Upper lobe of left lung (tissue), 6 donors: Measurements from ENCODE around the gene IFNLR1. TPM values are rescaled to one million over a fixed set of nuclear protein-coding genes. Genes with fewer than 3 reads are reported as not detected.

ENCODE experiments used
- ATAC-seq, 2 donors: fragments of 200-7000 bp; cut with Tn5 transposase; one replicate each; pipeline ENCODE4 v1.9.1; 2022; ENCODE audit warnings: mild to moderate bottlenecking in 2 of 2, moderate library complexity in 2 of 2; ENCODE audit not compliant: low FRiP score in 2 of 2
- DNase-seq, 2 donors: peaks; one replicate each; pipeline ENCODE4 v3.0.0-alpha.2; 2019 to 2020
- H3K27ac ChIP-seq, 4 donors: fragments of 200-600 bp; sonication (generic); one replicate each; pipeline ENCODE4 v1.5.1; 2016 to 2019
- H3K27me3 ChIP-seq, 4 donors: fragments of 200-600 bp; sonication (generic); one replicate each; pipeline ENCODE4 v1.5.1; 2017 to 2019
- H3K36me3 ChIP-seq, 4 donors: fragments of 200-600 bp; sonication (generic); one replicate each; pipeline ENCODE4 v1.5.1; 2016 to 2019
- H3K4me1 ChIP-seq, 4 donors: fragments of 200-600 bp; sonication (generic); one replicate each; pipeline ENCODE4 v1.5.1; 2018 to 2019
- H3K4me3 ChIP-seq, 4 donors: fragments of 200-600 bp; sonication (generic); one replicate each; pipeline ENCODE4 v1.5.1; 2017 to 2019; ENCODE audit warnings: mild to moderate bottlenecking in 2 of 4, moderate library complexity in 1 of 4
- H3K9me3 ChIP-seq, 4 donors: fragments of 200-600 bp; sonication (generic); one replicate each; pipeline ENCODE4 v1.5.1; 2018 to 2019
- EP300 ChIP-seq, 4 donors: sonication (generic); formaldehyde crosslinking; IDR thresholded peaks; one replicate each; pipeline ENCODE4 v1.5.1; 2017; ENCODE audit warnings: antibody characterized with exemption in 4 of 4, control low read depth in 2 of 4
- POLR2A ChIP-seq, 4 donors: fragments of 450-650 bp; IDR thresholded peaks; one replicate each; pipeline ENCODE4 v1.5.1; 2016 to 2017; ENCODE audit warnings: antibody characterized with exemption in 4 of 4, mild to moderate bottlenecking in 2 of 4
- POLR2AphosphoS5 ChIP-seq, 2 donors: sonication (generic); formaldehyde crosslinking; IDR thresholded peaks; one replicate each; pipeline ENCODE4 v1.5.1; 2017; ENCODE audit warnings: antibody characterized with exemption in 2 of 2
- WGBS, 2 donors: methylation state at CpG; one replicate each; pipeline ENCODE4 v1.1.5; 2017 to 2018; 5-methylcytosine and 5-hydroxymethylcytosine counted together
- total RNA-seq, 6 donors: library from RNA; depleted of rRNA in 4 of 6; stranded (reverse); fragments of >200 nt in 4 of 6; gene quantifications; one replicate each; pipeline versions ENCODE4 v1.1.0 to v1.2.1, GENCODE V29; 2016 to 2021
- TF ChIP-seq, protein P1 (sequence below), 6 experiments: fragments of 450-650 bp in 4 of 6; fragments of 200-600 bp in 2 of 6; sonication (generic) in 2 of 6; IDR thresholded peaks; one replicate each; pipeline ENCODE4 v1.5.1; 2016 to 2019; ENCODE audit warnings: antibody characterized with exemption in 6 of 6
- donor health status: DM: no; HTN: no; CAD: no; lungs with moderate emphysema.
- donor health status: DM: no; HTN: yes; CAD: no; lungs with severe emphysema.

Gene IFNLR1
- 10 to 100 TPM in 2 of 6 donors, 1 to 10 TPM in 4; 4.1 to 15.5 (median 6.8) TPM for total RNA-seq

DNA sequence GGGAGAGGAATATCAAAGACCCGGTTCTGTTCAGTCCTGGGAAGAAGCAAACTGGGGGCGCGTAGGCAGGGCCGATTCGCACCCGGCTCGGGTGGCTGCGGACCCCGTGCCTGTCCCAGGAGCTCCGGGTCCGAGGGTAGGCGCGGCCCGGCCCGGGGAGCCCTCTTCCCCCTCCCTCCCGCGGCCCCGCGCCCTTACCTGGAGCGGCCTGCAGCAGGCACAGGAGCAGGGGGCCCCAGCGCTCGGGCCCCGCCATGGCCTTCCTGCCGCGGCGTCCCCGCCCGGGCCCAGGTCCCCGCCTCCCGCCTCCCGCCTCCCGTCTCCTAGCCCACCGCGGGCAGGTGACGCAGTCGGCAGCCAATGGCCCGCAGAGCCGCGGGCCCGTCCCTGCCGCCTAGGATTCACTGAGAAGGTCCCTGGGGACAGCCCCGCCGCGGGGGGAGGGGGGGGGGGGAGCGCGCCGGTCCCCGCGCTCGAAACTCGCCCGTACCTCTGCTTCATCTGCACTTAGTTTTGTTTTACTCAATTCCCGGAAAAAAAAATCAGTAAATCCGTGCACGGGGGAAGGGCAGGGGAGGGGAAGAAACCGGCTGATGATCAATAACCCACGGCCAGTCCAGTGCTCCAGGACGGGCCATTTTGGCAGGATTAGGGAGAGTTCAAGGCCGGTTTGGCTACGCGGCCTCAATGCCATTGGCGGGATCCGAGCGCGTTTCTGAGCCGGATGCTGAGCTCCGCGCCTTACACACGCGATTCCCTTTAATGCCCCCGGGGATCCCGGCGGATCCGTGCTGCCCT lies at the start of gene IFNLR1:
Gene IFNLR1 (minus strand): TSS at position 297 of the 798 bp plus-strand sequence. CDS start 41 bp downstream, at position 256.
- DNase-seq: peak; percentile 91 to 92
- H3K27me3 ChIP-seq: peaks cover 0 to 14% (median 3%) of the 10 kb centered on the region in 4 donors
- peak; percentile 57 to 62 for ATAC-seq
- peaks cover 13 to 35% (median 22%) of the 10 kb centered on the region in 4 donors for H3K4me1 ChIP-seq
- 3 to 4% methylated on average over 21 to 32 of the region's 74 CpGs for WGBS, 2 donors
- H3K27ac ChIP-seq: peak within 1 kb of the TSS; percentile 37 to 82 (median 46)
- H3K36me3 ChIP-seq: no peaks in the 10 kb centered on the region
- H3K4me3 ChIP-seq: peak within 1 kb of the TSS; percentile 36 to 69 (median 61)
- TF ChIP-seq POLR2AphosphoS5 (IDR thresholded peaks at IDR 0.05): peak in 1 of 2 donors; percentile 21
- no peak for TF ChIP-seq EP300 (IDR thresholded peaks at IDR 0.05)
- TF ChIP-seq, protein P1, sequence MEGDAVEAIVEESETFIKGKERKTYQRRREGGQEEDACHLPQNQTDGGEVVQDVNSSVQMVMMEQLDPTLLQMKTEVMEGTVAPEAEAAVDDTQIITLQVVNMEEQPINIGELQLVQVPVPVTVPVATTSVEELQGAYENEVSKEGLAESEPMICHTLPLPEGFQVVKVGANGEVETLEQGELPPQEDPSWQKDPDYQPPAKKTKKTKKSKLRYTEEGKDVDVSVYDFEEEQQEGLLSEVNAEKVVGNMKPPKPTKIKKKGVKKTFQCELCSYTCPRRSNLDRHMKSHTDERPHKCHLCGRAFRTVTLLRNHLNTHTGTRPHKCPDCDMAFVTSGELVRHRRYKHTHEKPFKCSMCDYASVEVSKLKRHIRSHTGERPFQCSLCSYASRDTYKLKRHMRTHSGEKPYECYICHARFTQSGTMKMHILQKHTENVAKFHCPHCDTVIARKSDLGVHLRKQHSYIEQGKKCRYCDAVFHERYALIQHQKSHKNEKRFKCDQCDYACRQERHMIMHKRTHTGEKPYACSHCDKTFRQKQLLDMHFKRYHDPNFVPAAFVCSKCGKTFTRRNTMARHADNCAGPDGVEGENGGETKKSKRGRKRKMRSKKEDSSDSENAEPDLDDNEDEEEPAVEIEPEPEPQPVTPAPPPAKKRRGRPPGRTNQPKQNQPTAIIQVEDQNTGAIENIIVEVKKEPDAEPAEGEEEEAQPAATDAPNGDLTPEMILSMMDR (IDR thresholded peaks at IDR 0.05): no peak
- TF ChIP-seq POLR2A (IDR thresholded peaks at IDR 0.05): peak in 1 of 4 donors; percentile 64
- H3K9me3 ChIP-seq: no peaks in the 10 kb centered on the region

DNA sequence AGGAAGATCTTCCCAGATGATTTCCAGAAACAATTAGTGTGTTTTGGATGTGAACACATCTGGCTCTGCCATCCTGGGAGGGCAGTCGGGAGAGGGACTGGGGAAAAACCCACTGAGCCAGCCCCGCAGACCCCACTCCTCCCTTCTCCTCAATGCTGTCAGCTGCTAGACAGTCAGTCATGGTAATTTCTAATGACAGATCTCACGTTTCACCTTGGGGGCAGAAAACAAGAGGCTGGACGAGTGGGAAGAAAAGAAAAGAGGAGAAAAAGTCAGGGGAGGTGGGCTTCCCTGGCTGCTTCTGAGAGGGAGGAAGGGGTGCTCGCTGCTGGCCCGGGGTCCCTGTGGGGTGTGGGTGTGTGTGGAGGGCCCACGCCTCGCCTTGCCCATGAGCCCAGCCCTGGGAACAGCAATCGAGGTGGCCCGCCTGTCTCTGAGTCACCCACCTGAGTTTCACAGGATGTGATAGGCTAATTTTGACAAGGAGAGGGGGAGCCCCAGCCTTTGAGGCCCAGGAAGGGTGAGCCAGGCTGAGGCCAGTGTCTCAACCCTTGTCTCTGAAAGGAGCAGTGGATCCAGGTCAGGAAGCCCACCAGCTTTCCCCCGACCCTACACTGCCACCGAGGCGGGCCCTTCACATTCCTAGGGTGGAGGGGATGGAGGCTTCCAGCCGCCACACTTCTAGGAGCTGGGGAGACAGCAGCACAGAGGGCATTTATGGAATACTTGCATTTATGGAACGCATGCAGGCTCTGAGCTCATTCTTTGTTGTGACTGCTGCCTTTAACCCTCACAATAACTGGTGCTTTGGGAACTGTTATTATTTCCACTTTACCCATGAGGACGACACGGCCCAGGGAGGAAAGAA lies 49.1 kb upstream of the IFNLR1 start:
- Histone ChIP-seq H3K27me3 (no peaks in the 10 kb centered on the region), H3K4me1 (peaks cover 0 to 8% (median 3%) of the 10 kb centered on the region in 4 donors), H3K27ac (no peak overlapping the region), H3K9me3 (no peaks in the 10 kb centered on the region), H3K4me3 (no peak overlapping the region), H3K36me3 (no peaks in the 10 kb centered on the region)
- TF ChIP-seq POLR2AphosphoS5 (IDR thresholded peaks at IDR 0.05) (no peak), EP300 (IDR thresholded peaks at IDR 0.05) (no peak)
- TF ChIP-seq, protein P1 (IDR thresholded peaks at IDR 0.05): no peak
- ATAC-seq (peak in 1 of 2 donors; percentile 40), DNase-seq (peak in 1 of 2 donors; percentile 38)
- WGBS, 2 donors: 61 to 67% methylated on average over 15 of the region's 17 CpGs

DNA sequence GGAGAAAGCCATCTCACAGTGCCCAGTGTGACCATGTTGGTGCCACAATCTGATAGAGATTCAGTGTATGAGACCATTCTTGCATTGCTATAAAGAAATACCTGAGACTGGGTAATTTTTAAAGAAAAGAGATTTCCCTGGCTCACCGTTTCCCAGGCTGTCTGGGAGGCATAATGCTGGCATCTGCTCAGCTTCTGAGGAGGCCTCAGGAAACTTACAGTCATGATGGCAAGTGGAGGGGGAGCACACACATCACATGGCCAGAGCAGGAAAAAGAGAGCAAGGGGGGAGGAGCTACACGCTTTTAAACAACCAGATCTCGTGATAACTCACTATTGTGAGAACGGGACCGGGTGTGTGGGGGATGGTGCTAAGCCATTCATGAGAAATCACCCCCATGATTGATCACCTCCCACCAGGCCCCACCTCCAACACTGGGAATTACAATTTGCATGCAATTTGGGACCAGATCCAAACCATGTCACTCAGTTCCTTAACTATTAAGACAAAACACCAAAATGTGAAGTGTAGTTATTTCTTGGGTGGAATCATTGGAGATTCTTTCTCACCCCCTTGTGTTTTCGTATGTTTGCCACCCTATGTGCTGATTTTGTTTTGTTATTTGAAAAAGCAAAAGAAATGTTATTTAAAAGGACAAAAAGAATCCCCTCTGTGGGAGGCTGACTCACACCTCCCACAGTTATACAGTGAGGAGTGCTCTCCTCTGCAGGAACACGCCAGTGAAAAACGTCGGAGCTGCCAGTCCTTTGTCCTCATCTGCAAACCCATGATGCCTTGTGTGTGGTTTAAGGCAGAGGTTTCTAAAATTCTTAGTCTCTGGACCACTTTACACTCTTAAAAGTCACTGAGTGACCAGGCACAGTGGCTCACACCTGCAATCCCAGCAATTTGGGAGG lies 46.9 kb upstream of the IFNLR1 start:
- H3K4me3 ChIP-seq: no peak overlapping the region
- no peak for ATAC-seq
- 71 to 77% methylated on average over 9 of the region's 9 CpGs for WGBS, 2 donors

DNA sequence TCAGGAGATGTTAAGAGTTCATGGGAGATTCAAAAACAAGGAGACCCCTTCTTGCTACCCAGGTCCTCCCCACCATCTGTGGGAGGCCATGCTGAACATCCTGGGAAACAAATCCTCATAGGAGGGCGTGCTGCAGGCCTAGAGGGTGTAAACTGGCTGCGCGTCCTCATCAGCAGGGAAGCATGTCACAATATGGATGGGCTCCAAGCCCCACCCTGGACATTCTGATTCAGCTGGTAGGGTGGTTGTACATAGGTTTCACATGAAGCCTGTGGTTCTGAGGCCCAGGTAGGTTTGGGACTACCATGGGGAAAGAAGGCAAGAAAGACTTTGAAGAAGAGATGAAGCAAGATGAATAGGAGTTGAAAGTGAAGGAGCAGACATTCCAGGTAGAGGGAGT lies 44.6 kb upstream of the IFNLR1 start:
- H3K36me3 ChIP-seq: no peaks in the 10 kb centered on the region
- no peak for DNase-seq
- ATAC-seq: no peak
- 100% methylated on average over 3 of the region's 3 CpGs for WGBS, 2 donors
- TF ChIP-seq EP300 (IDR thresholded peaks at IDR 0.05) (no peak), POLR2AphosphoS5 (IDR thresholded peaks at IDR 0.05) (no peak), POLR2A (IDR thresholded peaks at IDR 0.05) (no peak)
- TF ChIP-seq, protein P1 (IDR thresholded peaks at IDR 0.05): no peak
- H3K9me3 ChIP-seq: no peaks in the 10 kb centered on the region
- H3K27ac ChIP-seq: no peak overlapping the region
- no peaks in the 10 kb centered on the region for H3K27me3 ChIP-seq
- no peak overlapping the region for H3K4me3 ChIP-seq
- H3K4me1 ChIP-seq: peaks cover 0 to 5% (median 0%) of the 10 kb centered on the region in 4 donors

More for the DNA sequence above, 46.9 kb upstream of the IFNLR1 start:
- Histone ChIP-seq H3K4me1 (peaks cover 0 to 8% (median 3%) of the 10 kb centered on the region in 4 donors), H3K27ac (no peak overlapping the region), H3K9me3 (no peaks in the 10 kb centered on the region), H3K27me3 (no peaks in the 10 kb centered on the region), H3K36me3 (no peaks in the 10 kb centered on the region)
- TF ChIP-seq POLR2A (IDR thresholded peaks at IDR 0.05) (no peak), EP300 (IDR thresholded peaks at IDR 0.05) (no peak), POLR2AphosphoS5 (IDR thresholded peaks at IDR 0.05) (no peak)
- TF ChIP-seq, protein P1 (IDR thresholded peaks at IDR 0.05): no peak
- DNase-seq: no peak
